Naive thymus-derived CD4-positive, alpha-beta T cell (primary cell): ENCODE measurements around the gene DUOXA1. TPM values are rescaled to one million over a fixed set of nuclear protein-coding genes. Genes with fewer than 3 reads are reported as not detected.
"Not testable (repeated sequence)": the region's sequence is repeated elsewhere in the genome, so short reads cannot be mapped to it uniquely, and the experiment has no call there.

Experiments
- ATAC-seq: fragments of 150-1000 bp; cut with Tn5 transposase; 2 replicates; pipeline ENCODE4 v1.10.0; 2021; ENCODE audit warnings: mild to moderate bottlenecking, moderate library complexity
- CTCF ChIA-PET: fragments of 350-600 bp; sonication (Branson Sonifier 250); formaldehyde crosslinking; loops from one replicate; lab custom pipeline; 2021; ENCODE audit warnings: antibody characterized with exemption; lab: Charles Lee
- POLR2A ChIA-PET: fragments of 350-600 bp; sonication (Branson Sonifier 250); formaldehyde crosslinking; loops from one replicate; lab custom pipeline; 2021; ENCODE audit warnings: antibody characterized with exemption, inconsistent platforms; lab: Charles Lee
- DNase-seq, 9 donors: peaks; one replicate each; pipeline versions ENCODE4 v3.0.0 to v3.0.0-alpha.2; 2020 to 2022; ENCODE audit warnings: mixed read lengths in 1 of 9
- H3K27ac ChIP-seq: one replicate; pipeline ENCODE4 v1.7.0; 2013; ENCODE audit warnings: mild to moderate bottlenecking, low read depth, low read length, moderate library complexity
- H3K27me3 ChIP-seq, 2 donors: one replicate each; pipeline ENCODE4 v1.7.0; 2013; ENCODE audit warnings: low read length in 2 of 2, mild to moderate bottlenecking in 2 of 2, moderate library complexity in 2 of 2; ENCODE audit not compliant: control insufficient read depth in 2 of 2, insufficient read depth in 2 of 2
- H3K36me3 ChIP-seq, 3 experiments: 1 replicate in 2 of 3; 2 replicates in 1 of 3; pipeline ENCODE4 v1.7.0; 2013; ENCODE audit warnings: low read length in 3 of 3, mild to moderate bottlenecking in 3 of 3, moderate library complexity in 1 of 3; ENCODE audit not compliant: insufficient read depth in 3 of 3, control insufficient read depth in 2 of 3
- H3K4me1 ChIP-seq, 2 donors: one replicate each; pipeline ENCODE4 v1.7.0; 2013; ENCODE audit warnings: low read length in 2 of 2, mild to moderate bottlenecking in 2 of 2, moderate library complexity in 1 of 2; ENCODE audit not compliant: control insufficient read depth in 2 of 2, insufficient read depth in 2 of 2
- H3K4me3 ChIP-seq: 2 replicates; pipeline ENCODE4 v1.7.0; 2013; ENCODE audit warnings: mild to moderate bottlenecking, low read length
- H3K9me3 ChIP-seq, 3 experiments: 1 replicate in 2 of 3; 2 replicates in 1 of 3; pipeline ENCODE4 v1.7.0; 2013; ENCODE audit warnings: low read length in 3 of 3; ENCODE audit not compliant: control insufficient read depth in 2 of 3
- H3K27ac Mint-ChIP-seq, 9 donors: one replicate each; pipeline ENCODE4 v1.8.0; 2020 to 2022; ENCODE audit warnings: mixed read lengths in 9 of 9, mild to moderate bottlenecking in 8 of 9, moderate library complexity in 5 of 9, inconsistent platforms in 2 of 9
- H3K27me3 Mint-ChIP-seq, 5 donors: one replicate each; pipeline ENCODE4 v1.8.0; 2021 to 2022; ENCODE audit warnings: mixed read lengths in 5 of 5, mild to moderate bottlenecking in 1 of 5
- H3K36me3 Mint-ChIP-seq, 5 donors: one replicate each; pipeline ENCODE4 v1.8.0; 2020 to 2022; ENCODE audit warnings: mixed read lengths in 5 of 5, mild to moderate bottlenecking in 3 of 5, inconsistent platforms in 1 of 5
- H3K4me1 Mint-ChIP-seq, 7 donors: one replicate each; pipeline ENCODE4 v1.8.0; 2020 to 2022; ENCODE audit warnings: mixed read lengths in 7 of 7, mild to moderate bottlenecking in 3 of 7, inconsistent platforms in 1 of 7
- H3K4me3 Mint-ChIP-seq, 10 donors: one replicate each; pipeline ENCODE4 v1.8.0; 2020 to 2022; ENCODE audit warnings: mild to moderate bottlenecking in 10 of 10, mixed read lengths in 10 of 10, moderate library complexity in 6 of 10, inconsistent platforms in 2 of 10
- H3K9me3 Mint-ChIP-seq, 11 donors: one replicate each; pipeline ENCODE4 v1.8.0; 2020 to 2022; ENCODE audit warnings: mixed read lengths in 11 of 11, mild to moderate bottlenecking in 4 of 11, inconsistent platforms in 1 of 11, moderate library complexity in 1 of 11
- intact Hi-C, 2 donors: fragments of 100-400 bp; cut with micrococcal nuclease; formaldehyde crosslinking; loops; one replicate each; pipeline ENCODE4 v1.15.1; 2023
- polyA plus RNA-seq, 2 donors: library from polyadenylated mRNA; unstranded; fragments of 300-500 nt; fragmentation: Illumina TruSeq; gene quantifications; one replicate each; pipeline ENCODE4 v1.2.3, GENCODE V29; 2021
- total RNA-seq, 6 experiments: library from RNA in 5 of 6; stranded (reverse) in 5 of 6; gene quantifications; 1 replicate in 5 of 6; 2 replicates in 1 of 6; pipeline ENCODE4 v1.2.3 and lab custom pipeline; 2021 to 2026

DUOXA1 gene
- total and polyA plus RNA-seq, 7 experiments from 2014 or later, result 0.22 to 0.51 (median 0.49) TPM; not detected in 4

DNA sequence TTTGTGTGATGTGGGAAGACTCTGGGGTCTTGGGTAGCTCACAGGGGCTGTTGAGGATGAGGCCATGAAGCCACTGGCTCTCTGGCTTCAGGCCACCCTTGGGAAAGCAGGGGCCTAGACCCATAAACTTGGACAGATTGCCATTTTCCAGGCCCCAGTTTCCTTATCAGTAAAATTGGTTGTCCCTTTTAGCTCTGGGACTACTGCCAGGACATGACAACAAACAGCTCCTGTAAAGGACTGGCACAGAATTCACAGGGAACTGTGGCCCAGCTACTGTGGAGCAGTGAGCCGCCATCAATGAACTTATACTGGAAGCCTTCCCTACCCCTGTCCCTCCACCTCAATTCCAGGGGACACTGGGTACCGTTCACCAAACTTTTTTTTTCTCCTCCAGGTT is 52.3 kb downstream of the DUOXA1 start:
- H3K27ac ChIP-seq, intact Hi-C loops, H3K36me3 ChIP-seq, H3K4me3 ChIP-seq, H3K9me3 ChIP-seq, H3K36me3 Mint-ChIP-seq, H3K27me3 ChIP-seq, H3K4me1 ChIP-seq, H3K4me3 Mint-ChIP-seq, ATAC-seq, DNase-seq, H3K27me3 Mint-ChIP-seq, H3K9me3 Mint-ChIP-seq, H3K4me1 Mint-ChIP-seq, POLR2A ChIA-PET, CTCF ChIA-PET: not testable (repeated sequence)
- peak overlapping the region in 1 of 9 donors; percentile 36 for H3K27ac Mint-ChIP-seq

DNA sequence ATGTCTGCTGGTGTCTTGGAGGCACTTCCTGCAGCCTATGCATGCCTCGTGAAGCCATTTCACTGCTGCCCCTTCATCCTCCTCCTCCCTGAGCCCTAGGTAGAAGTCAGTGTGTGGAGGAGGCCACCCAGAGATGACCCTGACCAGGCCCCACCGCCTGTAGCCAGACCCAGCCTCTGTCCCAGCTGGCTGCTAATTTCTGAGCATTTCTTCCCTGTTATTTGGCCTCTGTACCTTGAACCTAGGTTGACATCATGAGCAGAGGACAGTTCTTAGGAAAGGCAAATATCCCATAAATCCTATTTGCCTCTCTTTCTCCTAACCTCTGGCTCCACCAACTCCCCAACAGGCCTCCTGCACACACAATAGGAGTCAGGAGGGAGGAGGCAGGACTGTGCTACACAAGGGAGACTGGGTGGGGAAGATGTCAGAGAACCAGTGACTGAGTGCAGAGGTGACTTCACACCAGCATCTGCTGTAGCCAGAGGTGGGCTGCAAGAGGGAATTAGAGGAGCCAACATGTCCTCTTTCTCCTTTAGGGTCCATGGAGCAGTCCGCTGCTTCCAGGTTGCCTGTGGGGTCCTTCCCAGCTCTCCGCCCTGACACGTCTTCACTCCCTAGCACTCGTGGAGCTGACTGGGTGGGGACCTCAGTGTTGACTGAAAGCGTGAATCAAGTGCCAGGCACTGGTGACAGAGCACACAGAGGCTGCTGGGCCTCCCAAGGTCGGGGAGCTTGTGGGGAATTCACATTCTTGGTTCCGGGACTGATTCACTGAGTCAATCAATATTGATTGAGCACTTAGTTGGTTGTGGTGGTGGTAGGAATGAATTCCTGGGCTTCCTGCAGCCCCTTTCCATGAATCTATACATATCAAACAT is 54.0 kb downstream of the DUOXA1 start:
- H3K4me1 ChIP-seq, intact Hi-C loops, ATAC-seq, H3K27me3 Mint-ChIP-seq, CTCF ChIA-PET, H3K9me3 Mint-ChIP-seq, H3K36me3 ChIP-seq, H3K4me3 Mint-ChIP-seq, POLR2A ChIA-PET, H3K27me3 ChIP-seq, H3K27ac Mint-ChIP-seq, H3K27ac ChIP-seq, DNase-seq, H3K9me3 ChIP-seq, H3K4me1 Mint-ChIP-seq, H3K4me3 ChIP-seq, H3K36me3 Mint-ChIP-seq: not testable (repeated sequence)

DNA sequence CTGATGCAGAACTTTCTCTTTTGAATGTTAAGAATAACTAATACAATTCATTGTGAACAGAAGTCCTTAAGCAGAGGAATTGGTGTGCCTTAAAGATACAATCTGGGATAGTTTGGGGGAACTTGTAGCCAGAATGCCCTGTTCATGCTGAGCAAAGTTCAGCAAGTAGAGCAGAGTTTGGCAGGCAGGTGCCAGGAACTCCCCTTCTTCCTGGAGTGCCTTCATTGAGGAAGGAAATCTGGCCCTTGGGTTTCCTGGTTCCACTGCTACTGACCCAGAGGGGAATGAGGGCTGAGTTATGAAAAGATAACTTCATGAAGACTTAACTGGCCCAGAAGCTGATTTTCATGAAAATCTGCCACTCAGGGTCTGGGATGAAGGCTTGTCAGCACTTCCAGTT is 56.1 kb downstream of the DUOXA1 start:
- DNase-seq, H3K36me3 Mint-ChIP-seq, intact Hi-C loops, H3K27me3 Mint-ChIP-seq, H3K27ac ChIP-seq, POLR2A ChIA-PET, ATAC-seq, H3K9me3 Mint-ChIP-seq, CTCF ChIA-PET, H3K4me3 Mint-ChIP-seq, H3K27me3 ChIP-seq, H3K4me1 Mint-ChIP-seq, H3K4me1 ChIP-seq, H3K4me3 ChIP-seq, H3K9me3 ChIP-seq, H3K36me3 ChIP-seq: not testable (repeated sequence)
- H3K27ac Mint-ChIP-seq, result peak overlapping the region in 1 of 9 donors; percentile 41

DNA sequence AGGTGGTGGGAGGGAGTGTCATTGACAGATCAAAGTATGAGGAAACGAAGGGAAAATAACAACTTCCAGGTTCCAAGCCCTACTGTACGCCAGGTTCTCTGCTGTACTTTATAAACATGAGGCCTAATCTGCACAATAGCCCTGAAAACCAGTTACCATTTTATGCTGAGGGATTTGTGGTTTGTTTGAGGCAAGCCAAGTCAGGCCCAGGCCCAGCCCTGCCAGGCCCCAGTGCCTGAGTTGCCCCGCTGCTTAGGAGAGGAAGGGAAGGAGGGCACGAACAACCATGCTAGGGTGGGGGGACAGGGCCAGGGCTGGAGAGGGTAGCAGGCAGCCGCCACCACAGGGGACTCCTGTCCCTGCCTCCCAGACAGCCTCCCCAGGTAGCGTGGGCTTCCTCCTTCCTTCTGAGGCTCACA is 59.7 kb downstream of the DUOXA1 start:
- not testable (repeated sequence) for H3K27me3 Mint-ChIP-seq, ATAC-seq

More for the DNA sequence above, 59.7 kb downstream of the DUOXA1 start:
- H3K27me3 ChIP-seq, H3K9me3 ChIP-seq, DNase-seq, POLR2A ChIA-PET, H3K4me1 Mint-ChIP-seq, CTCF ChIA-PET, H3K27ac ChIP-seq, intact Hi-C loops, H3K36me3 ChIP-seq, H3K4me3 Mint-ChIP-seq, H3K9me3 Mint-ChIP-seq, H3K4me3 ChIP-seq, H3K4me1 ChIP-seq: not testable (repeated sequence)
- H3K36me3 Mint-ChIP-seq, result peaks cover 0 to 26% (median 6%) of the 10 kb centered on the region in 5 donors
- H3K27ac Mint-ChIP-seq, result peak overlapping the region in 1 of 9 donors; percentile 10

Other genes with a start within 250 kb of the DUOXA1 start
- not detected for gene TERB2, start 173.2 kb downstream of the DUOXA1 start, total RNA-seq
- not detected for gene TERB2, start 173.2 kb downstream of the DUOXA1 start, polyA plus RNA-seq
- 1 to 10 TPM; 2.7 to 7.8 (median 6.4) TPM for gene SORD, start 106.7 kb downstream of the DUOXA1 start, total RNA-seq
- gene SORD, start 106.7 kb downstream of the DUOXA1 start, polyA plus RNA-seq, result 1 to 10 TPM; 6.5 to 7.1 TPM
- under 1 TPM in 1 of 5 experiments, not detected in 4; 0.49 TPM for gene DUOX2, start 15.7 kb downstream of the DUOXA1 start, total RNA-seq
- gene DUOX2, start 15.7 kb downstream of the DUOXA1 start, polyA plus RNA-seq, result not detected
- not detected for gene DUOXA2, start 15.6 kb downstream of the DUOXA1 start, total RNA-seq
- not detected for gene DUOXA2, start 15.6 kb downstream of the DUOXA1 start, polyA plus RNA-seq
- under 1 TPM in 2 of 5 experiments, not detected in 3; 0.05 to 0.34 TPM for gene DUOX1, start 115 bp upstream of the DUOXA1 start, total RNA-seq
- gene DUOX1, start 115 bp upstream of the DUOXA1 start, polyA plus RNA-seq, result 1 to 10 TPM; 1.2 to 2.0 TPM
- 1 to 10 TPM; 3.5 to 8.7 (median 6.2) TPM for gene SHF, start 58.1 kb upstream of the DUOXA1 start, total RNA-seq
- 1 to 10 TPM; 2.5 to 3.0 TPM for gene SHF, start 58.1 kb upstream of the DUOXA1 start, polyA plus RNA-seq
- gene SLC28A2, start 122.4 kb upstream of the DUOXA1 start, total RNA-seq, result not detected
- not detected for gene SLC28A2, start 122.4 kb upstream of the DUOXA1 start, polyA plus RNA-seq
- 1 to 10 TPM in 3 of 5 experiments, under 1 TPM in 2; 0.29 to 2.4 (median 1.6) TPM for gene GATM, start 248.7 kb upstream of the DUOXA1 start, total RNA-seq
- under 1 TPM in 1 of 2 donors, not detected in 1; 0.14 TPM for gene GATM, start 248.7 kb upstream of the DUOXA1 start, polyA plus RNA-seq